Stimulated activated naive CD8-positive, alpha-beta T cell treated with anti-CD3 and anti-CD28 coated beads, Interleukin-15, amount 100 ng/mL, for 72 hours (primary cell): ENCODE data around the gene RAB5B.

Experiments used
- ATAC-seq: fragments of 150-1000 bp; cut with Tn5 transposase; 2 replicates; pipeline ENCODE4 v1.10.0; 2021; ENCODE audit warnings: mild to moderate bottlenecking, moderate library complexity
- DNase-seq, 2 donors: peaks; one replicate each; pipeline ENCODE4 v3.0.0; 2021 to 2022
- H3K27ac Mint-ChIP-seq, 2 donors: one replicate each; pipeline ENCODE4 v1.8.0; 2022; ENCODE audit warnings: mild to moderate bottlenecking in 2 of 2, mixed read lengths in 2 of 2, moderate library complexity in 2 of 2
- H3K27me3 Mint-ChIP-seq: one replicate; pipeline ENCODE4 v1.8.0; 2022; ENCODE audit warnings: mixed read lengths
- H3K4me1 Mint-ChIP-seq: one replicate; pipeline ENCODE4 v1.8.0; 2022; ENCODE audit warnings: mild to moderate bottlenecking, mixed read lengths
- H3K4me3 Mint-ChIP-seq, 2 donors: one replicate each; pipeline ENCODE4 v1.8.0; 2022; ENCODE audit warnings: mild to moderate bottlenecking in 2 of 2, mixed read lengths in 2 of 2, moderate library complexity in 1 of 2
- H3K9me3 Mint-ChIP-seq, 2 donors: one replicate each; pipeline ENCODE4 v1.8.0; 2022; ENCODE audit warnings: mixed read lengths in 2 of 2

The RAB5B gene

DNA sequence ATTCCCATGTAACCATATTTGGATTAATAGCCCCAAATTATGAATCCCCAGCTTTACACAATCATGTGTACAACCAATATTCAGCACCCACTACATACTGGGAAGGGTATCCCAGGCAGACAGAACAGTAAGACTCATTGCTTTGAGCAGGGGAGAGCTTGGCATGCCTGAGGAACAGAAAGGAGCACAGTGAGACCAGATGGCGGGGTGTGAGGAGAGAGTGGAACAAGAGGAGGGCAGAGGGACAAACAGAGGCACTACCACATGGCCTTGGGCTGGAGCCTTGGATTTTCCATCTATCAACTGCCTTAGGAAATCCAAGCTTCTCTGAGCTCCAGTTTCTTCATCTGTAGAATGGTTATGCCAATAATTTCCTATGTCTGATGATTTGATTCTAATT, 39.1 kb upstream of the RAB5B start:
- Mint-ChIP-seq H3K4me3 (peak overlapping the region; percentile 91 to 92), H3K4me1 (peaks cover 71% of the 10 kb centered on the region), H3K27ac (peak overlapping the region; percentile 2 to 23), H3K9me3 (no peaks in the 10 kb centered on the region), H3K27me3 (no peaks in the 10 kb centered on the region)
- DNase-seq = no peak
- ATAC-seq = no peak

DNA sequence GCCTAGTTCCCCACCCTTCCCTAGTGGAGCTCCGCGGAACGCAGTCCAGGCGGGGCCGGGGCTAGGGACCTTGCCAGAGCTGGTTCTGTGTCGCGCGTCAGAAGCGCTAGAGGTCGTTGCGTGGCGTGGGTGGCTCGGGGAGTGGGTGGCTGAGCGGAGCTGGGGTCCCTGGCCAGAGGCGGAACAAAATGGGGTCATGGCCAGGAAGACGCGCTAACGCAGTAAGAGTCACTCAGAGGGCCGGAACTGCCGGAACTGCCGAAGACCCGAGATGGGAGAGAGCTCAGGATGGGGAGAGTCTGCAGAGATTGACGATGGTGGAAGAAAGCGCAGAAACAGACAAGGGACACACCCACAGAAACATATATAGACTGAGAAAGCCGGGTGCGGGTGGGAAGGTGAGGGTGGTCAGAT, 38.1 kb upstream of the RAB5B start:
- no peaks in the 10 kb centered on the region for H3K9me3 Mint-ChIP-seq
- DNase-seq = peak in 1 of 2 donors; percentile 33
- peaks cover 71% of the 10 kb centered on the region for H3K4me1 Mint-ChIP-seq
- peak overlapping the region; percentile 67 to 84 for H3K27ac Mint-ChIP-seq
- ATAC-seq = peak; percentile 11
- peak overlapping the region; percentile 91 to 92 for H3K4me3 Mint-ChIP-seq
- no peaks in the 10 kb centered on the region for H3K27me3 Mint-ChIP-seq

DNA sequence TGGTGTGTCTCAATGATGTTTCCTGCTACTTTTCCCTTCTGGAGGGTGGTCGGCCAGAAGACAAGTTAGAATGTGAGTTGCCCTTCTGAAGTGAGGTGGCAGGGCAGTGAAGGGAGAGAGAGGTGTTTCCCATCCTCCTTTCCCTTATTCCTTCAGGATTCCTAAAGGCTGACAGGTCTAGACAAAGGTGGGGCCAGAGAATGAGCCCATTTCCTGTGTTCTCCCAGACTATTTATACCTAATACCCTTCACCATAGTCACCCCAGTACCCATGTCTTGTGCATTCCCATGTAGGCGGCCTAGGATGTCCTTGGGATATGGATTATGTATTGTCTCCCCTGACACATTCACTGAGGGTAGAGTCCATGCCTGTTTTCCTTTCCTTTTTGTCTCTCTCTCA, 35.9 kb upstream of the RAB5B start:
- ATAC-seq = no peak
- H3K9me3 Mint-ChIP-seq = no peaks in the 10 kb centered on the region
- H3K27ac Mint-ChIP-seq = peak overlapping the region in 1 of 2 donors; percentile 60
- H3K4me1 Mint-ChIP-seq = peaks cover 87% of the 10 kb centered on the region
- no peak for DNase-seq
- no peaks in the 10 kb centered on the region for H3K27me3 Mint-ChIP-seq
- peak overlapping the region in 1 of 2 donors; percentile 7 for H3K4me3 Mint-ChIP-seq

DNA sequence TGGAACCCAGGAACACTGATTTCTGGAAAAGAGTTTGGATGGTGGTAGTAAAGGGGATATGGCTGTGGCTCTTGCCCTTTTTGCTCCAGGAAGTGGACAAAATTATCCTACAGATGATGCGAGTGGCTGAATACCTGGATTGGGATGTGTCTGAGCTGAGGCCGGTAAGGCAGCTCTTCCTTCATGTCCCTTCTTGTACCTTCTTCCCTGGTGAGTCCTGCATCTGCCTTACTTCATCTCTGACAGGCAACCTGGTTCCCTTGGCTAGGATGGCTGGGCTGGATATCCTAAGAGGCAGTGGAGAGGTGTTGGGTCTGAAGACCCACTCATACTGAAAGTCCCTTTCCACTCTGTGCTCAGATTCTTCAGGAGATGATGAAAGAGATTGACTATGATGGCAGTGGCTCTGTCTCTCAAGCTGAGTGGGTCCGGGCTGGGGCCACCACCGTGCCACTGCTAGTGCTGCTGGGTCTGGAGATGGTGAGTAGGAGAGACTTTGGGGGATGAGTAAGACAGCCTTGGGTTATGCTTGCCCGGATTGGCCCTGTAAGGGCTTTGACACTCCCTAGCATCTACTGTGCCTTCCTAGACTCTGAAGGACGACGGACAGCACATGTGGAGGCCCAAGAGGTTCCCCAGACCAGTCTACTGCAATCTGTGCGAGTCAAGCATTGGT, 34.9 kb upstream of the RAB5B start:
- Mint-ChIP-seq H3K27me3 (no peaks in the 10 kb centered on the region), H3K9me3 (no peaks in the 10 kb centered on the region), H3K4me3 (peak overlapping the region; percentile 16 to 62), H3K4me1 (peaks cover 93% of the 10 kb centered on the region), H3K27ac (peak overlapping the region; percentile 49 to 73)
- ATAC-seq = peak; percentile 68
- peak in 1 of 2 donors; percentile 52 for DNase-seq

DNA sequence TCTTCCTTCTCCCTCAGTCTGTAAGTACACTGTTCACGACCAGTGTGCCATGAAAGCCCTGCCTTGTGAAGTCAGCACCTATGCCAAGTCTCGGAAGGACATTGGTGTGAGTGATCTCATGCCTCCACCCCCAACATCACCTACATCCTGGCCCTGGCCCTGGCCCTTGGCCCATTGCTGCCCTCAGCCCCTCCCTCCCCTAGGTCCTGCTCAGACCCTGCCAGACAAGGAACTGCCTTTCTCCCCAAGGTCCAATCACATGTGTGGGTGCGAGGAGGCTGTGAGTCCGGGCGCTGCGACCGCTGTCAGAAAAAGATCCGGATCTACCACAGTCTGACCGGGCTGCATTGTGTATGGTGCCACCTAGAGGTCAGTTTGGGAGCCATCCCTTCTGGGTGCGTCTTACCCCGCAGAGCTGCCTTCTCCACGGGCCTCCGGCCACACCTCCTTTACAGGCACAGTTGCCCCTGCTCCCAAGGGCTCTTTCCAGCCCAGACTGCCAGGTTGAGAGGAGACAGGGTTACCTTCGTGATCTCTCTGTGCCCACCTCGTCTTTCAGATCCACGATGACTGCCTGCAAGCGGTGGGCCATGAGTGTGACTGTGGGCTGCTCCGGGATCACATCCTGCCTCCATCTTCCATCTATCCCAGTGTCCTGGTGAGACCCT, 33.7 kb upstream of the RAB5B start:
- Mint-ChIP-seq H3K27me3 (no peaks in the 10 kb centered on the region), H3K4me1 (peaks cover 93% of the 10 kb centered on the region), H3K9me3 (no peaks in the 10 kb centered on the region), H3K4me3 (peak overlapping the region; percentile 12 to 27), H3K27ac (peak overlapping the region in 1 of 2 donors; percentile 12)
- ATAC-seq (peak; percentile 90), DNase-seq (peak; percentile 78 to 83)

DNA sequence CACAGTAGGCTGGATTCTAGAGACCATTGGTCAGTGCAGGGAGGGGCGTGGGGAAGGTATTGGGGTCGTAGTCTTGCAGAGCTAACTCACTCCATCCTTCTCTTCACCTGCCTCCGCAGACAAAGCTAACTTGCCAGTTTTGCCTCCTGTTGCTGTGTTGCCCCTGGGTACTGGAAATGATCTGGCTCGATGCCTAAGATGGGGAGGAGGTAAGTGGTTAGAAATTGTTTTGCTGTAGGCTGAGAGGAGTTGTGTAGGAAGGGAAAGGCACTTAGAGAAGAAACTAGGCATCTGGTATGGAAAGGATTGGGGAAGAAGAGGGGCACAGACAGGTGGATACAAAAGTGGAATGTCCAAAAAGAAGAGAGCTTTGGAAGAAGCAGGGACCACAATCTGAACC, 31.8 kb upstream of the RAB5B start:
- Mint-ChIP-seq H3K4me3 (no peak overlapping the region), H3K27me3 (no peaks in the 10 kb centered on the region), H3K4me1 (peaks cover 93% of the 10 kb centered on the region), H3K27ac (peak overlapping the region in 1 of 2 donors; percentile 84), H3K9me3 (no peaks in the 10 kb centered on the region)
- ATAC-seq = no peak
- no peak for DNase-seq

DNA sequence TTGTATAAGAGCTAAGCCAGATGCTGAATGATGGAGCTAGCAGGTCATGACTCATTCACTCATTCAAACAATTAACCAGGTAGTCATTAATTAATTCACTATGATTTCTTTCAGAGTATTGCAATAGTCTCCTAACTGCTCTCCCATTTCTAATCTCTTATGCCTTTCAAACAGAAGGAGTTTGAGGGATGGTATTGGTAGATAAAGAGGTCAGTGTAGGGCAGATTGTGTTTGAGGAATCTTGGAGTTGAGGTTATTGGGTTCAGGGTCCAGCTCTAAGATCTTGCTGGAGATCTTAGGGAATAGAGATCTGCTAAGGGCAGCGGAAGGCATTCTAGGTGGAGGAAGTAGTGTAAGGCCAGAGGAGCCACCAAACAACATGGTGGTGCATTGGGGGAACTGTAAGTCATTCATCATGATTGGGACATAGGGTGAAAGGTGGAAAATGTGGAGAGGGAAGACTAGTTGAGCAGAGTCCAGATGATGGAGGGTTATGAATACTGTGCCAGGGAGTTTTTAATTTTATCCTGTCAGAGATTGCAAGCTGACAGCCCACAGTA, 31.2 kb upstream of the RAB5B start:
- Mint-ChIP-seq H3K27me3 (no peaks in the 10 kb centered on the region), H3K27ac (peak overlapping the region; percentile 0 to 41), H3K9me3 (no peaks in the 10 kb centered on the region), H3K4me3 (no peak overlapping the region), H3K4me1 (peaks cover 92% of the 10 kb centered on the region)
- ATAC-seq = no peak
- no peak for DNase-seq

DNA sequence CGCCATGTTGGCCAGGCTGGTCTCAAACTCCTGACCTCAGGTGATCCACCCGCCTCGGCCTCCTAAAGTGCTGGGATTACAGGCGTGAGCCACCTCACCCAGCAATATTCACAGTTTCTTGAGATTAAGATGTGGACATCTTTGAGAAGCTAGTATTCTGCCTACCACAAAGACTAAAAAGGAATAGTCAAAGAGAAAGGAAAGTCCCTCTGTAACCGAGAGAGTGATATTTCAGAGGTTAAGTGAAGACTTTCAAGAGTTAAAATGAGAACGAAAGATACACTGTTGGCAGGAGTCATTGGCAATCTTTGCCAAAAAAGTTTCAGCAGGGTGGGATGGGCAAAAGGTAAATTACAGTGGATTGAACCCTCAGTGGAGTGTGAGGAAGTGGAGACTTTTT, 27.3 kb upstream of the RAB5B start:
- no peak overlapping the region for H3K4me3 Mint-ChIP-seq
- peak; percentile 79 for ATAC-seq
- H3K4me1 Mint-ChIP-seq = peaks cover 63% of the 10 kb centered on the region
- peak overlapping the region; percentile 70 to 86 for H3K27ac Mint-ChIP-seq
- DNase-seq = no peak
- no peaks in the 10 kb centered on the region for H3K9me3 Mint-ChIP-seq
- no peaks in the 10 kb centered on the region for H3K27me3 Mint-ChIP-seq

DNA sequence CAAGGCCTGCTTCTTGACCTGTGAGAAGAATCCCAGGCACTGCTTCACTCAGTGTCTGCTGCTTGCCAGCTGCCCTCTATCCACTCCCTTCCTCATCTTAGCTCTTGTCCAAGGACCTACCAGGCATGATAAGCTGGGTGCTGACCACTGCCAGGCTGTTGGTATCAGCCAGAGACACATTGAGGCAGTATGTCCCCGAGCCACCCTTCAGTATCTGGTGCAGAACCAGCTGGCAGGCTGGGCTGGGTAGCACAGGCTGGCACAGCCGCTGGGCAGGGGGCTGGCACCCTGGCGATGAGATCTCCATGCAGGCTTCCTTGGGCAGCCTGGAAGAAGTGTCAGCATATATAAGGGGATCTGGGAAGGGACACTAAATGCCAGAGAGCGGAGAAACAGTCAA, 18.5 kb upstream of the RAB5B start:
- peak; percentile 27 for ATAC-seq
- Mint-ChIP-seq H3K9me3 (no peaks in the 10 kb centered on the region), H3K27me3 (no peaks in the 10 kb centered on the region), H3K4me1 (peaks cover 22% of the 10 kb centered on the region), H3K4me3 (no peak overlapping the region), H3K27ac (peak overlapping the region in 1 of 2 donors; percentile 8)
- DNase-seq = no peak

DNA sequence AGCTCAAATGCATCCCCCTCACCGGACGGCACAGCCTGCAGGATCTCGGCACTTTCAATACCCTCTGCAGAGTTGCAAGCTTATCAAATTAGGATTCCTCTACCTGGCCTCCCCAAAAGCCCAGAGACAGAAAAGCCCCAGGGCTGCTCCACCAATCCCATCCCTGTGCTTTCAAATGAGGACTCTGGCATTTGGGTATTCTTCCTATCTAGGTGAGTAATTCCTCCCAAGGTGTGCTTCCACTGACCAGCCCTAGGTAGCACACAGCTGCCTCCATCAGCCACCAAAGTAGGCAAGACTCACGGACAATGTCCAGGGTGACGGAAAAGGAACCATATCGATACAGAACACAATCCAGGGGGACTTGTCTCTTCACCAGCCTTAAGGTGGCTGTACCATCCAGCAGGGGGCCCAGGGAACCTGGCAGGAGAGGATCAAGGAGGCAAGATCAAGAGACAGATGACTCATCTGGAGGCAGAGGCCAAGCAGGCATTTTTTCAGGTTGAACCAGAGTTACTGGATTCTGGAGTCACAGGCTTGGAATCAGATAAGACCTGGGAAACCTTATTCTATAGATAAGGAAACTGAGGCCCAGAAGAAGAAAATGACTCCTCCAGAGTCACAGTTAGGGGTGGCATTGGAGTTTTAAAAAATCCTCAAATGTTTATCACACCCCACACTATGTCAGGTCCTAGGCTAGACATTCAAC, 17.9 kb upstream of the RAB5B start:
- peak; percentile 79 for ATAC-seq
- no peak overlapping the region for H3K4me3 Mint-ChIP-seq
- peaks cover 22% of the 10 kb centered on the region for H3K4me1 Mint-ChIP-seq
- DNase-seq = peak; percentile 58 to 60
- H3K9me3 Mint-ChIP-seq = no peaks in the 10 kb centered on the region
- peak overlapping the region; percentile 65 to 73 for H3K27ac Mint-ChIP-seq
- no peaks in the 10 kb centered on the region for H3K27me3 Mint-ChIP-seq

DNA sequence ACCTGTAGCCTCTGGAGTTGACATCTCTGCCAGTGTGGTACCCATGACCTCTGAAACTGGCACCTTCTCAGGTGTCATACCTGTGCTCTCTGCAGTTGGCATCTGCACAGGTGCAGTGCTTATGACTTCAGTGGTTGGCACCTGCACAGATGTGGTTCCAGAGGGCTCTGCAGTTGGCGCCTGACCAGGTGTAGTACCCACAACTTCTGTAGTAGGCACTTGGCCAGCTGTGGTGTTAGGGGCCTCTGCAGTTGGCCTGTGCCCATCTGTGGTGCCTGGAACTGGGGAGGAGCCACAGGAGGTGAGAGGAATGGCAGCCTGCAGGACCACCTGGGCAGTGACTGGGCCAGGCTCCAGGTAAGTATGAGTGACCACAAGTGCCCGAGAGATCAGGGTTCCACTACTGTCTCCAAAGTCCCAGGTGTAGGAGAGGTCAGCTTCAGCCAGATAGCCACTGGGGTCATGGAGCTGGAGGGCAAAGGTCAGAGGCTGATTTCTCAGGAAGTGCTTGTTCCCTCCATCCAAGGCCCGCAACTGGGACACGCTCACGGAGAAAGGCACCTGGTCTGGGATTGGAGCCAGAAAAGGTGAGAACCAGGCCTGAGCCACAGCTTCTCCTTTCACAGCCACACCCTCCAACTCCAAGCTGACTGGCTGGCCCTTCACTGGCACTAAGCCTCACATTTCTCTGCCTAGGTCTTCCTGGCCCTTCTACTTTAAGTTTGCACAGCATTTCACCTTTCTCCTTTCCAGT, 16.6 kb upstream of the RAB5B start:
- Mint-ChIP-seq H3K4me3 (no peak overlapping the region), H3K27ac (peak overlapping the region in 1 of 2 donors; percentile 72), H3K9me3 (no peaks in the 10 kb centered on the region), H3K4me1 (peaks cover 16% of the 10 kb centered on the region), H3K27me3 (no peaks in the 10 kb centered on the region)
- ATAC-seq (peak; percentile 15), DNase-seq (no peak)

DNA sequence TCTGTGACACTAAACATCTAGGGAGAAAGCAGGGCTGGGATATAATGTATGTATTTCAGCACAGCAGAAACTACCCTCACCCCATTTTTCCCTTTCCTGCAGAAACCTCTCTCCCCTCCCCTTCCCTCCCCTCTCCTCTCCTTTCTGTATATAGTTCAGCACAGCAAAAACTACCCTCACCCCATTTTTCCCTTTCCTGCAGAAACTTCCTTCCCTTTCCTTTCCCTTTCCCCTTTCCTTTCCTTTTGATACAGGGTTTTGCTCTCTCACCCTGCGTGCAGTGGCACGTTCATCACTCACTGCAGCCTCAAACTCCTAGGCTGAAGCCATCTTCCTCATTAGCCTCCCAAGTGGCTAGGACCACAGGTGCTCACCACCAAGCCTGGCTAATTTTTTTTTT, 10.1 kb upstream of the RAB5B start:
- no peaks in the 10 kb centered on the region for H3K27me3 Mint-ChIP-seq
- no peaks in the 10 kb centered on the region for H3K9me3 Mint-ChIP-seq
- ATAC-seq = no peak
- H3K27ac Mint-ChIP-seq = no peak overlapping the region
- no peak for DNase-seq
- no peak overlapping the region for H3K4me3 Mint-ChIP-seq
- peaks cover 34% of the 10 kb centered on the region for H3K4me1 Mint-ChIP-seq

DNA sequence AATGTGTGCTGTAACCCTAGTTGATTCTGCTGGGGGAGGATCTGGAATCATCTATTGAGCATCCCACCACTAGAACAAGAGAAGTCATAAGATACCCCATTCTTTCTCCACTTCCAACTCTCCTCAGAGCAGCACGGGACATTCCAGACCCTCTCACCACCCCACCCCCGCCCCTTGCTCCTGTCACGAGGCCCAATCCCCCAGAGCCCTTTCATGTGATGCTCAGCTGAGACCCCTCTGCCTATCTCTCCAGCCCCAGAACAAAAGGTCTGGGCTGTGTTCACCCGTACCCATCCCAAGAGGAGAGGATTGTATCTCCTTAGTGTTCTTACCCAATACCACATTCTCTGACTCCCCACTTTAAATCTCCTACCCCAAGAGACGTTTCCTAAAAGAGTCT, 8.6 kb upstream of the RAB5B start:
- Mint-ChIP-seq H3K4me1 (peaks cover 38% of the 10 kb centered on the region), H3K27ac (no peak overlapping the region), H3K9me3 (no peaks in the 10 kb centered on the region), H3K4me3 (no peak overlapping the region), H3K27me3 (no peaks in the 10 kb centered on the region)
- no peak for ATAC-seq
- no peak for DNase-seq

DNA sequence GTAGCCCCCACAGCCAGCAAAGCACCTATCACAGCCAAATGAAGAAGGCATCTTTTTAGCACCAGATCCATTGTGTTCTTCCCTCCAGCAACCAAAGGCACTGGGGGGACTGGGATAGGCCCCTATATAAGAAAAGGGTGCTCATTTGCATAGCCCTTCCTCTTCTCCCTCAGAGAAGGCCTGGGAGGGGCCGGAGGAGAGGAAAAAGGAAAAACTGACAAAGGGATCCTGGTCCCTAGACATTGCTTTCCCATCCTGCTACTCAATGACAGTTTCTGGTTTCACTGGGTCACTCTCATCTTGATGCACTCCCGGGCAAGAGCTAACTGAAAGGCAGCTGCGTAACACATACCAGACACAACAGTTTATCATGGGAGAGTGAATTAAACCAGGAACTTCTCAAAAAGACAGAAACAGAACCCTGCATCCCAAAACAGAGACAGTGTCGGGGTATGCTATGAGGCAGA, 7.9 kb upstream of the RAB5B start, which contains the start of gene PMEL:
Gene PMEL, minus strand, starts transcription at position 102 of the 467 bp plus-strand sequence. Its CDS starts 31 bp downstream, at position 71.
- peak; percentile 3 for ATAC-seq
- Mint-ChIP-seq H3K4me3 (peak within 1 kb of the TSS; percentile 96 to 100), H3K9me3 (no peaks in the 10 kb centered on the region), H3K4me1 (peaks cover 39% of the 10 kb centered on the region), H3K27ac (peak within 1 kb of the TSS; percentile 93 to 98), H3K27me3 (no peaks in the 10 kb centered on the region)
- DNase-seq = no peak
